ENCODE data around the gene NEDD1. TPM values are rescaled to one million over a fixed set of nuclear protein-coding genes. Genes with fewer than 3 reads are reported as not detected.

The NEDD1 gene
- polyA plus RNA-seq, 2 of the 4 experiments (the other 2 are of a cell fraction), result 23.4 to 73.5 TPM

Small RNA genes within 50 kb of the gene (small RNA-seq; reads per million reads assigned to genes)
- gene RF00019, result 0 reads per million in 6 experiments
